Activated CD4-positive, alpha-beta T cell treated with anti-CD3 and anti-CD28 coated beads for 36 hours (primary cell): ENCODE results near the gene ZNF124. TPM values are rescaled to one million over a fixed set of nuclear protein-coding genes. Genes with fewer than 3 reads are reported as not detected.
"Not testable (repeated sequence)": the region's sequence is repeated elsewhere in the genome, so short reads cannot be mapped to it uniquely, and the experiment has no call there.

ENCODE experiments used
- ATAC-seq: fragments of 200-7000 bp; cut with Tn5 transposase; one replicate; pipeline ENCODE4 v1.10.0; 2021; ENCODE audit warnings: mild to moderate bottlenecking, moderate library complexity
- CTCF ChIA-PET: fragments of 350-600 bp; sonication (Branson Sonifier 250); formaldehyde crosslinking; loops from one replicate; lab custom pipeline; 2021; ENCODE audit warnings: antibody characterized with exemption; lab: Charles Lee
- POLR2A ChIA-PET: fragments of 350-600 bp; sonication (Branson Sonifier 250); formaldehyde crosslinking; loops from one replicate; lab custom pipeline; 2021; ENCODE audit warnings: antibody characterized with exemption, inconsistent platforms; lab: Charles Lee
- DNase-seq: peaks from one replicate; pipeline ENCODE4 v3.0.0-alpha.2; 2020
- H3K27ac Mint-ChIP-seq: one replicate; pipeline ENCODE4 v1.8.0; 2021; ENCODE audit warnings: mixed read lengths
- H3K27me3 Mint-ChIP-seq: one replicate; pipeline ENCODE4 v1.8.0; 2021; ENCODE audit warnings: mixed read lengths
- H3K36me3 Mint-ChIP-seq: one replicate; pipeline ENCODE4 v1.8.0; 2021; ENCODE audit warnings: low read depth, mixed read lengths
- H3K4me1 Mint-ChIP-seq: one replicate; pipeline ENCODE4 v1.8.0; 2021; ENCODE audit warnings: mixed read lengths
- H3K4me3 Mint-ChIP-seq: one replicate; pipeline ENCODE4 v1.8.0; 2021; ENCODE audit warnings: mild to moderate bottlenecking, moderate library complexity, mixed read lengths
- H3K9me3 Mint-ChIP-seq: one replicate; pipeline ENCODE4 v1.8.0; 2021; ENCODE audit warnings: low read depth, mixed read lengths
- intact Hi-C, 2 experiments: fragments of 100-400 bp; cut with DNase I in 1 of 2; cut with micrococcal nuclease in 1 of 2; formaldehyde crosslinking; loops; one replicate each; pipeline versions ENCODE4 v1.14.2 to v1.15.1; 2022 to 2024; cut with DNase I, micrococcal nuclease
- total RNA-seq, 2 experiments: library from RNA; stranded (reverse); gene quantifications; one replicate each; pipeline ENCODE4 v1.2.3, GENCODE V29; 2021

Gene ZNF124
- total RNA-seq: 10 to 100 TPM; 13.1 to 17.1 TPM

DNA sequence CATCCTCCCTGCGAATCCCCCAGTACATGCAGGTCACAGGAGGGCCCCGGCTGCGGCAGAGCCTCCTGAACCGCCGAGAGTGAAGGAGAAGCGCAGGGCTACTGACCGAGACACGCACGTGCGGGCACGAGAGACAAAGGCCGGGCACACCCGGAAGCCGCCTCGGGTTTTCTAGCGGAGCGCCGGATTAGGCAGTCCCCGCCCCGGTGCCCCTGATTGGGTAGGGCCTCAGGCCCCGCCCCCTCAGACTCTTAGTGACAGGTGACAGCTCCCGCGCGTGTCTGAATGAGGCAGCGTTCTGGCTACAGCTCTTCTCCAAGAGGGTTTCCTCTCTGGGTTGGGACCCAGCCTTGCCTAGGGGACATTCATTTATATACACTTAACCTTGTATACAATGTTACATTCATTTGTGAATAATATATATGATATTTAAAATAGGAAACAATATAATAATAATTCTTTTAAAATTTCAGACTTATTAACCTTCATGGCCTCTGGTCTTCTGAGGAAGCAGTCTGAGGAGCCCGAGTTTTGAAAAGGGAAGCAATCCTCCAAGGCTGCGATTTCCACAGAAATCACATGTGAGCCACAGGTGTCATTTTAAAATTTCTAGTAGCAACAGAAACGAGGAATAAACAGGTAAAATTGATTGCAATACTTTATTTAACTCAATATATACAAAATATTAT, at the start of gene ZNF124:
ZNF124 (minus strand) TSS at position 146 of the 689 bp plus-strand sequence; CDS start at position 3, 143 bp downstream.
- H3K27me3 Mint-ChIP-seq, CTCF ChIA-PET: not testable (repeated sequence)
- H3K4me1 Mint-ChIP-seq: peaks cover 19% of the 10 kb centered on the region

DNA sequence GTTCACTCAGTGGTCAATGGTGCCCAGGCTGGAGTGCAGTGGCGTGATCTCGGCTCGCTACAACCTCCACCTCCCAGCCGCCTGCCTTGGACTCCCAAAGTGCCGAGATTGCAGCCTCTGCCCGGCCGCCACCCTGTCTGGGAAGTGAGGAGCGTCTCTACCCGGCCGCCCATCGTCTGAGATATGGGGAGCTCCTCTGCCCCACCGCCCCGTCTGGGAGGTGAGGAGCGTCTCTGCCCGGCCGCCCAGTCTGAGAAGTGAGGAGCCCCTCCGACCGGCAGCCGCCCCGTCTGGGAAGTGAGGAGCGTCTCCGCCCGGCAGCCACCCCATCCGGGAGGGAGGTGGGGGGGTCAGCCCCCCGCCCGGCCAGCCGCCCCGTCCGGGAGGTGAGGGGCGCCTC, 48.5 kb upstream of the ZNF124 start:
- H3K4me3 Mint-ChIP-seq, H3K4me1 Mint-ChIP-seq, H3K9me3 Mint-ChIP-seq, H3K36me3 Mint-ChIP-seq, H3K27ac Mint-ChIP-seq, ATAC-seq, H3K27me3 Mint-ChIP-seq, intact Hi-C loops, DNase-seq, POLR2A ChIA-PET: not testable (repeated sequence)
- CTCF ChIA-PET: interaction anchor here (1.0 kb wide), 1 partner anchor 35 kb away, joined by 4 read pairs; no protein-coding TSS in a partner anchor

More for the DNA sequence above, at the start of gene ZNF124:
- H3K4me3 Mint-ChIP-seq, POLR2A ChIA-PET, H3K27ac Mint-ChIP-seq, DNase-seq: not testable (repeated sequence)
- peak; percentile 99 for ATAC-seq
- intact Hi-C loops: loop anchor here (2.0 to 5.0 kb wide), 3 partner anchors 39 to 160 kb away; partner anchors contain the start of gene ZNF496 (in 1 of the 2)
- Mint-ChIP-seq H3K9me3 (peaks cover 12% of the 10 kb centered on the region), H3K36me3 (peaks cover 28% of the 10 kb centered on the region)

DNA sequence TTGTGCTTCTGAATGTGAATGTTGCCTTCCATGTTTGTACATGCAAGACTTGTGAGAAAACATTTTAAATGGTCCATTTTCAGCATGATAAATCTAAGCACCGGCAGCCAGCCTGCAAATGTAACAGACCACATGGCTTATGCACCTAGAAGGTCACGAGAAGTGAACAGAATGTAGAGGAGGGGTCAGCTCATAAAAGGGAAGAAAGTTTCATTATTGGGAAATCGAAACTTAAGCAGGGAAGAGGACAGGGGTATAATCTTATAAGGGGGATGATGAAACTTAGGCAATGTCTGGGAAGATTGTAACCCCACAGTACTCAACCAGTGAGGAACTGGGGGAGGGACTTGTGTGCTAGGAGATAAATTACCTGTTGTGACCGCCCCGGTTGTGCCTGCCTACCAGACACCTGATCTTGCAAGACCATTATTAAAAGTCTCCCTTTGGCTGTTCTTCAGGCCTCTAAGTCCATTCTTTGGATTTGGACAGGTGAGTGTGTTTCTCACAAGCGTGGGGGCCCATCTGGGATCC, 46.4 kb upstream of the ZNF124 start:
- Mint-ChIP-seq H3K4me3 (no peak overlapping the region), H3K27ac (no peak overlapping the region), H3K4me1 (peaks cover 8% of the 10 kb centered on the region), H3K9me3 (peaks cover 1% of the 10 kb centered on the region), H3K36me3 (no peaks in the 10 kb centered on the region), H3K27me3 (peaks cover 2% of the 10 kb centered on the region)
- POLR2A ChIA-PET: no interaction called here
- ATAC-seq (no peak), DNase-seq (no peak)
- intact Hi-C loops: no loop called here
- CTCF ChIA-PET: no interaction called here

DNA sequence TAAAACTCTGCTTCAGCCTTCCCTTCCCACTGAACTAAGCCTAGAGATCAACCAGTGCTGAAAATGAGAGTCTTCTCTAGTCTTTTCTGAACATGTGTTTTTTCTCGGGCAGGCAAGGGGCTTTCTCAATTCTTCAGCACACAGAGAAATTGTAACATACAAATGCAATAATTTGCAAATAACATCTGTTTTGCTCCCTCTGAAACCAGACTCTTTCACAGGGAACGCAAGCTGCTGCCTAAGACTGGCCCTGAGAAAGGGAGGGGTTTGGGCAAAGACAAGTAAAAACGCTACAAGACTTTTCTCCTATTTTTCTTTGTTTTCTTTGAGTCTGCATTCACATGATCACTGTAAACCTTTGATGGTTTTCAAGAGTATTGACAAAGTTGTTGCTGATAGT, 44.4 kb upstream of the ZNF124 start:
- Mint-ChIP-seq H3K27ac (no peak overlapping the region), H3K27me3 (no peaks in the 10 kb centered on the region), H3K9me3 (no peaks in the 10 kb centered on the region), H3K36me3 (no peaks in the 10 kb centered on the region), H3K4me3 (no peak overlapping the region), H3K4me1 (peaks cover 25% of the 10 kb centered on the region)
- DNase-seq (no peak), ATAC-seq (no peak)
- CTCF ChIA-PET: no interaction called here
- intact Hi-C loops: no loop called here
- POLR2A ChIA-PET: no interaction called here

DNA sequence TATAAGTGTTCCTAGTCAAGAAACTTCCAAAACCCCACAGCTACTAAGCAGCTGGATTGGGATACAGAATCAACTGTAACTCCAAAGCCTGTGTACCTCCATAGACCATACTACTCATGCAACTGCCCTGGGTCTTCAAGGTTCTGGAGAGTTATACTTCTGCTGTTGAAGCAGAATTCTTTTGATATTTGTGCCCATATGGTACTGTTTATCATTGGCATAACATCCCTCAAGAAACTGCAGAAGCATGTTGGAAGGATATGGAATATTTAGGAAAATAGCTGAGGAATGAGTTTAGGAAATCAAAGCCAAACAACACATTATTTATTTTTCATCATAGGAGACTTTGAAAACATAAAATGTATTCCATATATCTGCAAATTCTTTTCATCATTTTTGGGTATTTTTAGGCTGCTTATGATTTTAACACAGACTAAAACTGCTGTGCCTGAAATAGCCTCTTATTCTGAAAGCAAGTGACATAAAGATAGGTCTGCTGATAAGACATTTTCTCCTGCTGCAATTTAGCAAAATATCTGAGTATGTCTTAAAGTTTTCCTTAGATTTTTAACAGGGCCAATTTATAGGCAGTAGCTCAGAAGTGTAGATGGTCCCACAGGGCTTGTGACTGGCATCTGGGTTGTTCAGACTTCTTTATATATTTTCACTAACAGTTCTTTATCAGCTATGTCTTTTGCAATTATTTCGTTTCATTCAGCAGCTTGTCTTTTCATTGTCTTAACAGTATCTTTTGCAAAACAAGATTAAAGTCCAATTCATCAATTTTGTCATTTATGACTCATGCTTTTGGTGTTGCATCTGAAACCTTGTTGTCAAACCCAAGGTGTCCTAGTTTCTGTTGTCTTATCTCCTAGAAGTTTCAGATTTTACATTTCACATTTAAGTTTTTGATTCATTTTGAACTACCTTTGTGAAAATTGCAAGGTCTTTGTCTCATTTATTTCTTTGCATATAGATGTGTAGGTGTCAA, 41.1 kb upstream of the ZNF124 start:
- Mint-ChIP-seq H3K4me1 (peaks cover 45% of the 10 kb centered on the region), H3K9me3 (no peaks in the 10 kb centered on the region), H3K27ac (no peak overlapping the region), H3K27me3 (no peaks in the 10 kb centered on the region), H3K36me3 (peaks cover 14% of the 10 kb centered on the region), H3K4me3 (no peak overlapping the region)
- intact Hi-C loops: loop anchor here (1.0 to 5.0 kb wide), 2 partner anchors 119 to 195 kb away; partner anchors contain the start of gene ZNF496 (in 1 of the 2)
- CTCF ChIA-PET: interaction anchor here (0.6 to 0.8 kb wide), 3 partner anchors 87 to 650 kb away, joined by 3 to 7 read pairs (median 3); no protein-coding TSS in a partner anchor
- ATAC-seq (no peak), DNase-seq (no peak)
- POLR2A ChIA-PET: no interaction called here

DNA sequence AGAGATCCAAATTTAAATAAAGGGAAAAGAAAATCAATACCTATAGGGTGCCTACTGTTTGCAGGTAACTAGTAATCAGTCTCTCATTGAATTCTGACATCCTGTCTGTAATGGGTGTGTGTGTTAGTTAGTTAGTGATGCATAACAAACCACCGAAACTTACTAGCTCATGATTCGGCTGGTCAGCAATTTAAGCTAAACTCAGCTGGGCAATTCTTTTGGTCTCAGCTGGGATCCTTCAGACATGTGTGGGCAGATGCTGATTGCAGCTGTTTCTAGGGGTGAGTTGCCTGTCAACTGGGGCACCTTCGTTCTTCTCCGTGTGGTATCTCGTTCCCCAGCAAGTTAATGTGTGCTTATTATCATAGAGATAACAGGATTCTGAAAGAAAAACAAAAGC, 40.2 kb upstream of the ZNF124 start:
- CTCF ChIA-PET: interaction anchor here (0.6 kb wide), 1 partner anchor 88 kb away, joined by 7 read pairs; no protein-coding TSS in a partner anchor
- peaks cover 52% of the 10 kb centered on the region for H3K4me1 Mint-ChIP-seq
- no peak overlapping the region for H3K4me3 Mint-ChIP-seq

DNA sequence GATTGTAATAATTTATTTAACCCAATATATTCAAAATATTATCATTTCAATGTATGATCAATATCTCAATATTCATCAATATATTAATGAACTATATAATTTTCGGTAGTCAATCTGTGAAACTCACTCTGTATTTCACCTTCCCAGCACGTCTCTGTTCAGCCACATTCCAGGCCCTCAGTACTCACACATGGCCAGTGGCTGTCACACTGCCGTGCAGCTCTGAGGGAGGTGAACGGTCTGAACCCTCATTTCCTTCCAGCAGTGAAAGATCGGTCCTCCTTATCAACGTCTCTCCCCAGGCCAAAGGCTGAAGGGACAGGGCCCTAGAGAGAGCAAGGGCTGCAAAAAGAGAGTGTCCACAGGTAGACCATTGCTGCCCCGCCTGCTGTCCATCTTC, 39.5 kb upstream of the ZNF124 start:
- intact Hi-C loops: loop anchor here (2.0 to 5.0 kb wide), 4 partner anchors 39 to 487 kb away; partner anchors contain the start of genes SCCPDH (in 1 of the 2), ZNF124 (in 1 of the 2) and ZNF496 (in 1 of the 2)
- Mint-ChIP-seq H3K27me3 (no peaks in the 10 kb centered on the region), H3K4me1 (peaks cover 52% of the 10 kb centered on the region), H3K4me3 (no peak overlapping the region), H3K36me3 (peaks cover 29% of the 10 kb centered on the region), H3K27ac (no peak overlapping the region), H3K9me3 (peaks cover 1% of the 10 kb centered on the region)
- ChIA-PET CTCF (interaction anchor here (2.0 kb wide), 1 partner anchor 12 kb away, joined by 4 read pairs; no protein-coding TSS in a partner anchor), POLR2A (no interaction called here)
- DNase-seq (no peak), ATAC-seq (no peak)

More for the DNA sequence above, 40.2 kb upstream of the ZNF124 start:
- intact Hi-C loops: loop anchor here in 1 of 2 experiments (5.0 kb wide), 1 partner anchor 120 kb away; the partner anchor contains the start of gene ZNF496
- peaks cover 1% of the 10 kb centered on the region for H3K9me3 Mint-ChIP-seq
- DNase-seq (no peak), ATAC-seq (no peak)
- no peak overlapping the region for H3K27ac Mint-ChIP-seq
- peaks cover 23% of the 10 kb centered on the region for H3K36me3 Mint-ChIP-seq
- no peaks in the 10 kb centered on the region for H3K27me3 Mint-ChIP-seq
- POLR2A ChIA-PET: no interaction called here

DNA sequence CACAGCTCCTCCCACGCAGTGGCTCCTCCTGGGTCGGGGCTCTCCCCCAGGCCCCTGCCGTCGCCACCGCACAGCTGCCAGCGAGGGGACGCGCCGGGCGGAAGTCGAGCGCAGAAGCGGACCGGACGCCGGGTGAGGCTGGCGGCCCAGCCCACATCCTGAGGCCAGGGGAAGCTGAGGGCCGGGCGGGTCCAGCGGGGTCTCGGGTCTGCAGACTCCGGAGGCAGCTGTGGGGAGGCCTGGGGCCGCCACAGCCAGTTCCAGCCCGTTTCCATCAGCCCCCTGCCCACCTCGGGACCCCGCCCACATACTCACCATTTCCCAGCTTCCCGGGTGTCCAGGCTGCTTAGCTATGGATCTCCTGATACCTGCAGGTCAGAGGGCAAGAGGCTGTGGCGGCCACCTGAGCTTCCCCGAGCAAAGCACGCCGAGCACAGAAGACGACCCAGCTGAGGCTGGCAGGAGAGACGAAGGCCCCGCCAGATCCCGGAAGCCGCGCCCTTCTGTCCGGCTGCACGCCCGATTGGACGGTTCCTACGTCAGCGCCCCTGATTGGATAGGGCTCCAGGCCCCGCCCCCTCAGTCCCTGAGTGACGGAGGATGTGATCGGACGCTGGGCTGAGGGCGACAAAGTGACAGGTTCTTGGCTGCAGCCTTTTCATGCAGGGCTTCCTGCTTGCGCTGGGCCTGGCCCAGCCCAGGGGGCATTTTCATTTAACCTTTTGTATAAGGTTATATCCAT, 38.7 kb upstream of the ZNF124 start:
- DNase-seq (peak; percentile 98), ATAC-seq (peak; percentile 100)
- Mint-ChIP-seq H3K36me3 (peaks cover 37% of the 10 kb centered on the region), H3K27ac (peak overlapping the region; percentile 91), H3K4me3 (peak overlapping the region; percentile 89), H3K4me1 (peaks cover 60% of the 10 kb centered on the region), H3K27me3 (no peaks in the 10 kb centered on the region), H3K9me3 (peaks cover 1% of the 10 kb centered on the region)
- intact Hi-C loops: loop anchor here (1.0 to 5.0 kb wide), 10 partner anchors 38 to 644 kb away; partner anchors contain the start of genes ZNF496 (in 2 of the 2), ZNF669 (in 2 of the 2), ZNF670 (in 2 of the 2) and CNST (in 1 of the 2)
- ChIA-PET POLR2A (interaction anchor here (1.0 kb wide), 1 partner anchor 132 kb away, joined by 3 read pairs; the partner anchor contains the start of gene ZNF670), CTCF (interaction anchor here (1.1 to 2.0 kb wide), 2 partner anchors 11 to 48 kb away, joined by 3 to 4 read pairs; no protein-coding TSS in a partner anchor)

DNA sequence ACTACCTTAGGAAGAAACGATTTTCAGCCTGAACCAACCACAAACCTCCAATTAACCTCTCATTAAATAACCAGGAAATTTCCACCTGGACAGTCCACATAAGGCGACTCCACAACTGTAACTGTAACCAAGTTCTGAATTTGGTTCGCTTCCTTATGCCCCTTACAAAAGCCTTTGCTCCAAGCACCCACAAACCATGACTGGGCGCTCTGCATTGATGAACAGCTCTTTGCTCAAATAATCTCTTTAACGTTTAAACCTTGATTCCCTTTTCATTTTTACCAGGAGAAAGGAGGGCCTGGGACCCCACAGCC, 38.2 kb upstream of the ZNF124 start:
- Mint-ChIP-seq H3K9me3 (peaks cover 1% of the 10 kb centered on the region), H3K4me1 (peaks cover 61% of the 10 kb centered on the region), H3K27me3 (no peaks in the 10 kb centered on the region), H3K27ac (peak overlapping the region; percentile 72), H3K4me3 (peak overlapping the region; percentile 89), H3K36me3 (peaks cover 39% of the 10 kb centered on the region)
- CTCF ChIA-PET: interaction anchor here (1.1 to 2.0 kb wide), 2 partner anchors 11 to 48 kb away, joined by 3 to 4 read pairs; no protein-coding TSS in a partner anchor
- intact Hi-C loops: loop anchor here (1.0 to 5.0 kb wide), 10 partner anchors 37 to 644 kb away; partner anchors contain the start of genes ZNF496 (in 2 of the 2), ZNF669 (in 2 of the 2), ZNF670 (in 2 of the 2) and CNST (in 1 of the 2)
- DNase-seq (no peak), ATAC-seq (peak; percentile 1)
- POLR2A ChIA-PET: interaction anchor here (1.0 kb wide), 1 partner anchor 132 kb away, joined by 3 read pairs; the partner anchor contains the start of gene ZNF670

DNA sequence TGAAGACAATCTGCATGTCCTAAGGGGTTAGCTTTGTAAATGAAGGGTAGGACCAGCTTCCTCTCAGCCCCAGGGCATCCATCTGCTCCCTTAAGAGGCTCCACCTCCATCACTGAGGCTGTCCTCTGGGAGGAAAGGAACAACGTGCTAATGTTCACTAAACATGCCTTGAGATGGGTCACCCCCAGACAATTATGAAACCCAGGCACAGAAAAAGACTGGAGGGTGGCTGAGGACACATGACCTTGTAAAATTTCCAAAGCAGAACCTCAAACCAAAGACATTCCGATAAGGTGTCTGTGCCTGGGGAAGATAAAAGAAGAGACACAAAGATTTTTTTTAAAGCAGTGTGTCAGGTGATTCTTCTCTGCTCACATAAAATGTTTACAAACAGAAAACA, 37.6 kb upstream of the ZNF124 start:
- Mint-ChIP-seq H3K4me3 (peak overlapping the region; percentile 89), H3K27me3 (no peaks in the 10 kb centered on the region), H3K27ac (peak overlapping the region; percentile 27), H3K4me1 (peaks cover 62% of the 10 kb centered on the region), H3K9me3 (peaks cover 1% of the 10 kb centered on the region), H3K36me3 (peaks cover 40% of the 10 kb centered on the region)
- ATAC-seq (no peak), DNase-seq (no peak)
- CTCF ChIA-PET: no interaction called here
- intact Hi-C loops: no loop called here
- POLR2A ChIA-PET: interaction anchor here (0.6 kb wide), 1 partner anchor 280 kb away, joined by 4 read pairs; no protein-coding TSS in a partner anchor
